ENCODE measurements around the gene DLGAP4.

Gene DLGAP4

DNA sequence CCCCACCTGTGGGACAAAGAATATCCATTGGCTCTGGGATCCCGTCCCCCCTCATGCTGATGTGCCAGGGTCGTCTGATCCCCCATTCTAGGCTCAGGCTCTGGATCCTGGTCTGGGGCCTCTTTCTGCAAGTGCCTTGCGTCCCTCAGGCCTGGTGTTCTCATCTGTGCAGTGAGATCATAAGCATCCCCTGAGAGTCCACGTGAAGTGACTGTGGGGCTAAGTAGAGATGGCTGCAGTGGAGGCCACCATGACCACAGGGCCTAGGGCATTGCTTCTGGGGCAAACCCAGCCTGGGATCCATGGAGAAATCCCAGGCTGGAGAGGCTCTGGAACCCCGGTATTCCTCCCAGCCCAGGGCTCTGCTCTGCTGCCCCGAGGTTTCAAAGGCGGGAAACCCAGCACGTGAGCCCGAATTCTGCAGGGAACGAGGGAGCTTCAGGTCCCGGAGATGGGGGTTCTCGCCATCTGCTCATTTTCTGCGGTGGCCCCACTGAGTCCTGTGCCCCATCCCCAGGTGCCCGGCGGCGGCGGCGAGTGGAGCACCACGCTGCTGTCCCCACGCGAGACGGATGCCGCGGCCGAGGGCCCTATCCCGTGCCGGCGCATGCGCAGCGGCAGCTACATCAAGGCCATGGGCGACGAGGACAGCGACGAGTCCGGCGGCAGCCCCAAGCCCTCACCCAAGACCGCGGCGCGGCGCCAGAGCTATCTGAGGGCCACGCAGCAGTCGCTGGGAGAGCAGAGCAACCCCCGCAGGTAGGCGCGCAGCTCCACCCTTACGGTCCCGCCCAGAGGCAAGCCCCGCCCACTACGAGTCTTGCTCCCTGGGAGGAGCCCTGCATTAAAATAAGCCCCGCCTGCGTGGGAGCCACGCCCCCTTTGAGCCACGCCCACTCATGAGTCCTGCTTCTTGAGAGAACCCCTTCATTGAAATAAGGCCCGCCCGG is 129.7 kb downstream of the DLGAP4 start:
- Histone ChIP-seq H3K36me3 (ENCODE audit: control insufficient read depth, insufficient read depth, low read length) (no peaks in the 10 kb centered on the region), H3K4me3 (replicated peaks; ENCODE audit: low read depth, low read length) (peak overlapping the region; percentile 14; the same call in 1 of the 2 replicates), H3K27me3 (replicated peaks; ENCODE audit: control insufficient read depth, insufficient read depth, low read length) (no peaks in the 10 kb centered on the region; the same call in 1 of the 2 replicates)
- peak; percentile 73 for DNase-seq (ENCODE audit: extremely low read depth, insufficient read length)
- no peak for TF ChIP-seq CTCF (IDR thresholded peaks at IDR 0.05; ENCODE audit: insufficient read depth, low read length, poor library complexity, severe bottlenecking)

DNA sequence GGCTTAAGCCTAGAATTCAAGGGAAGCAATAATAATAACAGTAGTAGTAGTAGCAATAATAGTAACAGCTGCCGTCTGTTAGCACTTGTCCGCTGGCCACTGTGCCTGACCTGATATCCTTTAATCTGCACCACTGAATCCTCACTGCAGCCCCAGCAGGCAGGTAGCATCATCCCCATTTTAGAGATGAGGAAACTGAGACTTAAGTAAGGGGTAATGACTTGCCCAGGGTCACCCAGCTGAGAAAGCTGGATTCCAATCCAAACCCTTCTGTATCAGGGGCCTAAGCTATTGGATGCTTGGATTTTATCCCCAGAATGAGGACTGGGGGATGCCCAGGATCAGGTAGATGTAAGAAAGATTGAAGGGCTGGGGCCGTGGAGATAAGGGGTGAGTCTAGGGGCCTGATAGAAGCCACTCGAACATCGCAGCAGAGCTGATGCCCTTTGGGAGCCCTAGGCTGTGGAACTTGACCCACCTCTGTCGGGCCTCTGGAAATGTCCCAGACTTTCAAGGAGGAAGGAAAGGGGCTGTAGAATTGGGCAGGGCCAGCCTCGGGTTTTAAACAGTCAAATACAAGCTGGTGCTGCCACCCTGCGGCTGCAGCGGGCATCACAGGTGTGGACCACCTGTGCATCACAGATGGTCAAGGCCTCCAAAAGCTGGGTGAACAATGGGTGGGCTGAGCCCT is 133.0 kb downstream of the DLGAP4 start:
- peak; percentile 50 for DNase-seq (ENCODE audit: extremely low read depth, insufficient read length)
- H3K27me3 ChIP-seq (replicated peaks; ENCODE audit: control insufficient read depth, insufficient read depth, low read length) = no peaks in the 10 kb centered on the region; the same call in 1 of the 2 replicates
- TF ChIP-seq CTCF (IDR thresholded peaks at IDR 0.05; ENCODE audit: insufficient read depth, low read length, poor library complexity, severe bottlenecking) = peak; percentile 89
- no peaks in the 10 kb centered on the region for H3K36me3 ChIP-seq (ENCODE audit: control insufficient read depth, insufficient read depth, low read length)
- H3K4me3 ChIP-seq (replicated peaks; ENCODE audit: low read depth, low read length) = no peak overlapping the region

- Histone ChIP-seq H3K4me3 (replicated peaks; ENCODE audit: low read depth, low read length) (no peak overlapping the region), H3K27me3 (replicated peaks; ENCODE audit: control insufficient read depth, insufficient read depth, low read length) (no peaks in the 10 kb centered on the region; the same call in 1 of the 2 replicates)
- TF ChIP-seq CTCF (IDR thresholded peaks at IDR 0.05; ENCODE audit: insufficient read depth, low read length, poor library complexity, severe bottlenecking) = no peak
Observed at GRCh38 chr20:36439731-36440072, 133.6 kb downstream of the DLGAP4 start.

GRCh38 chr20:36440370-36441026 is 134.4 kb downstream of the DLGAP4 start:
- Histone ChIP-seq H3K4me3 (replicated peaks; ENCODE audit: low read depth, low read length) (no peak overlapping the region), H3K27me3 (replicated peaks; ENCODE audit: control insufficient read depth, insufficient read depth, low read length) (no peaks in the 10 kb centered on the region; the same call in 1 of the 2 replicates), H3K36me3 (ENCODE audit: control insufficient read depth, insufficient read depth, low read length) (no peaks in the 10 kb centered on the region)
- no peak for DNase-seq (ENCODE audit: extremely low read depth, insufficient read length)
- no peak for TF ChIP-seq CTCF (IDR thresholded peaks at IDR 0.05; ENCODE audit: insufficient read depth, low read length, poor library complexity, severe bottlenecking)

More at GRCh38 chr20:36439731-36440072, 133.6 kb downstream of the DLGAP4 start:
- H3K36me3 ChIP-seq (ENCODE audit: control insufficient read depth, insufficient read depth, low read length) = no peaks in the 10 kb centered on the region
- no peak for DNase-seq (ENCODE audit: extremely low read depth, insufficient read length)

GRCh38 chr20:36441027-36441414 is 134.9 kb downstream of the DLGAP4 start:
- no peaks in the 10 kb centered on the region; the same call in 1 of the 2 replicates for H3K27me3 ChIP-seq (replicated peaks; ENCODE audit: control insufficient read depth, insufficient read depth, low read length)
- no peak for DNase-seq (ENCODE audit: extremely low read depth, insufficient read length)
- H3K36me3 ChIP-seq (ENCODE audit: control insufficient read depth, insufficient read depth, low read length) = no peaks in the 10 kb centered on the region
- TF ChIP-seq CTCF (IDR thresholded peaks at IDR 0.05; ENCODE audit: insufficient read depth, low read length, poor library complexity, severe bottlenecking) = no peak
- H3K4me3 ChIP-seq (replicated peaks; ENCODE audit: low read depth, low read length) = no peak overlapping the region
